Stimulated activated CD4-positive, alpha-beta T cell treated with anti-CD3 and anti-CD28 coated beads, Interleukin-1b, Interleukin-23, amount 100 ng/mL, for 1 hour (primary cell): ENCODE data around the gene MIOX.

Experiments
- DNase-seq, 2 donors: peaks; one replicate each; pipeline ENCODE4 v3.0.0-alpha.2; 2020; ENCODE audit warnings: low read depth in 2 of 2

MIOX gene

GRCh38 chr22:50486561-50487289 lies at the start of gene MIOX:
MIOX (plus strand) TSS chr22:50486859; CDS start chr22:50486898, 39 bp downstream.
- DNase-seq: no peak

- DNase-seq: no peak
Measured at GRCh38 chr22:50437511-50438304, 49.0 kb upstream of the MIOX start.

DNA sequence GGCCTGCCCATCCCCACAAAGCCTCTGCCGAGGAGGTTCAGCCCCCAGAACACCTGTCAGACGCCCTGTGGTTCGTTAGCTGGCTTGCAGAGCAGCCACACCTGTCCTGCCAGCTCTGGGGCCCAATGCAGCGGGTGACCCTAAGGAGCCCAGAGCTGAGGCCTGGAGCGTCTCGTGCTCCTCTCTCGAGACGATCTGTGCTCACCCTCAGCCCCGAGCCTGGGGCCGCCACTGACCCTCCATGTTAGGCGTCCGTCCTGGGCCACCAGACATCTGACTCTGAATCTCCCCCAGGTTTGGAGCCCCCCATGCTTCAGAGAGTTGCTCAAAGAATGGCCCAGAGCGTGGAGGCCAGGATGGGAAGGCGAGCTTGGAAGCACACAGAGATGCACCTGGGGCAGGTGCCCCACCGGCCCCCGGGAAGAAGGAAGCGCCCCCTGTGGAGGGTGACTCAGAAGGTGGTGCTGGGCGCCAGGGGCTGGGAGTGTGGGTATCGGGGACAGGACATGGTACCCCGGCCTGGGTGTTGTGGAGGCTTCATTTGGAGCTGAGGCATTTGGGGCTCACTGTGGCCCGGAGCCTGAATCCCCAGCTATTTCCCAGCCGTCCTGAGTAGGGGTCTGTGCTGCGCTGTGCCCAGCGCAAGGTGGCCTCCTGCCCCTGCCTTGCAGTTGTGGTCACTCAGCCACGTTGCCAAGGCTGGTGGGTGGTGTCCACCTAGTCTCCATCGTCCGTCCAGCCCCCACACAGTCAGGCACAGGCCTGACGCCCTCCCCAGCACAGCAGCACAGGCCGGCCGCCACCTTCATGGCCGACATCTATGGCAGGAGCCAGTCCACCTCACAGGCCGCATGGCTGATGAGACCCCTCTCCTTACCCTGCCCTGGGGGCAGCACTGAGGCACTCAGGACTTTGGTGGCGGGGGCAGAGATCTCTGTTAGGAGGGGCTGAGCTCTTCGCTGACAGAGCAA lies 48.1 kb upstream of the MIOX start:
- DNase-seq: no peak

DNA sequence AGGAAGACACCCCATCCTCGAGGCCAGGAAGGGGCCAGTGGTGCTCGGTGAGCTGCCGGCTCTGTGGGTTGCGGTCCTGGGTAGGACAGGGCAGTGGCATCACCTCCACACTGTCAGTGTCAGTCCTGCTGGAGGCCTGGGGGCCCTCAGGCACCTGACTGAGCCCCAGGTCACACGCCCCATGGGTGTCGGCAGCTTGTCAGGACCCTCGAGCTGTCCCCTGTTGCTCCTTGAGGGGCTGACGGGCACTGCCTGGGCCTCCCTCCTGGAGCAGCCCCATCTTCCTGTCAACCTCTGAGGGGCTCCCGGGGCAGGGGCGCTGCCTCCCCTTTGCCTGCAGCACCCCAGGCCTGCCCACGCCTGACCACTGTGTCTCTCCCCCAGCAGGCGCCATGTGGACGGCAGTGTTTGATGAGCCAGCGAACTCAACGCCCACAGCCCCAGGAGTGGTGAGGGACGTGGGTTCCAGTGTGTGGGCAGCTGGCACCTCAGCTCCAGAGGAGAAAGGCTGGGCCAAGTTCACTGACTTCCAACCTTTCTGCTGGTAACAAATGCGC lies 47.3 kb upstream of the MIOX start:
- DNase-seq: no peak

GRCh38 chr22:50439871-50440331 lies 46.8 kb upstream of the MIOX start:
- no peak for DNase-seq

- no peak for DNase-seq
Measured at GRCh38 chr22:50440544-50441249, 46.0 kb upstream of the MIOX start.

- DNase-seq: no peak
Measured at GRCh38 chr22:50441428-50441993, 45.1 kb upstream of the MIOX start.

DNA sequence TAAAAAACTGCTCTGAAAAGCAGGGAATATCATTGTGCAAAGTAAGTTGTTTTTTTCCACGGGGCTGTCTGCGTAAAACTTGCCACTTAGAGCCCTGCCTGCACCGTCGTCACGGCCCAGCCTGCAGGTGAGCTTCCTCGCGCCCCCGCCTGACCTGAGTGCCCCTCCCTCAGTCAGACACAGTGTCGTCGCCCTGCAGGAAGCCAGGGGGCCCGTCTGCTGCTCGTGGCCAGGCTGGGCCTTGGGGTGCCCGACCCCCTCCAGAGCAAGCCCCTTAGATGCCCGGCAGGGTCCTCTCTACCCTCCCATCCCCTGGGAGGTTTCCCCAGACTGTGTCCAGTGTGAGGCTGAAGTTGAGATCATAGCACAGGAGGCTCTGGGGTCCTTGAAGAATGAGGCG lies 43.5 kb upstream of the MIOX start:
- no peak for DNase-seq

DNA sequence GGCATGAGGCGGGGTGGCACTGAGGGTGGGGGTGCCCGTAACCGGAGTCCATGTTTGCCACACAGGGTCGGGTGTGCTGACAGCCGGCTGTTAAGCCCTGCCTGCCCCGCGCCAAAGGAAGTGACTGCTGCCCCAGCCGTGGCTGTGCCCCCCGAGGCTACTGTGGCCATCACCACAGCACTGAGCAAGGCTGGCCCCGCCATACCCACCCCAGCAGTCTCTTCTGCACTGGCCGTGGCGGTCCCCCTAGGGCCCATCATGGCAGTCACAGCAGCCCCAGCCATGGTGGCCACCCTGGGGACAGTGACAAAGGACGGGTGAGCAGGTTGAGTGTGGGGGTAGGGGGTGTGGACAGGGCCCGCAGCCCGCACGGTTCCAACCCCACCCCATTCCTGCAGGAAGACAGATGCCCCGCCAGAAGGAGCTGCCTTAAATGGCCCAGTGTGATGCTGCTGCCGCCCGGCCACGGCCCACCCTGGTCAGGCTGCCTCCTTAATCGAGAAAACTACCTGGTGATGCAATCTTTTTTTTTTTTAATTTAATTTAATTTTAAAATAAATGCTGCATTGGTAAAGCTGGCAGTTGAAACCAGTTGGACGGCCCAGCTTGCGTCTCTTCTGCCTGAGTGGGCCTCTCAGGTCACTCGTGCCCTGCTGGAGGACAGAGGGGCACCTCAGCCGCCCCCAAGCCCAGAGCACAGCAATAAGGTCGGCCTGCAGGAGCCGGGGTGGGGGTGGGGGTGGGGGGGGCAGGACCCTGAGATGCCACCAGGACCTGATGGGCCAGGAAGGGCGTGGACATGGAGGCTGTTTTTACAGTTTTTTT lies 42.6 kb upstream of the MIOX start:
- no peak for DNase-seq

DNA sequence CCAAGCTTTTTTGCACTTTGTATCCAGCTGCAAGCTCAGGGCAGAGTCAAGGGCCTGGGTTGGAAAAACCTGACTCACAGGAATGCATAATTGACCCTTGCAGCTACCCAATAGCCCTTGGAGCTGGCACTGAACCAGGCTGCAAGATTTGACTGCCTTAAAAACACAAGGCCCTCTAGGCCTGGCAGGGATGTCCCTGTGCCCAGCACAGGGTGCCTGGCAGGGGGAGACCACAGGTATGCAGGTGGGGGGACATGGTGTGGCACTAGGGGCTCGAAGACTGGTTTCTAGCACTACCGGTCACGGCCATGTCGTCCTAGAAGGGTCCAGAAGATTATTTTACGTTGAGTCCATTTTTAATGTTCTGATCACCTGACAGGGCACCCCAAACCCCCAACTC lies 42.0 kb upstream of the MIOX start:
- DNase-seq: no peak

GRCh38 chr22:50445071-50445879 lies 41.4 kb upstream of the MIOX start:
- no peak for DNase-seq

DNA sequence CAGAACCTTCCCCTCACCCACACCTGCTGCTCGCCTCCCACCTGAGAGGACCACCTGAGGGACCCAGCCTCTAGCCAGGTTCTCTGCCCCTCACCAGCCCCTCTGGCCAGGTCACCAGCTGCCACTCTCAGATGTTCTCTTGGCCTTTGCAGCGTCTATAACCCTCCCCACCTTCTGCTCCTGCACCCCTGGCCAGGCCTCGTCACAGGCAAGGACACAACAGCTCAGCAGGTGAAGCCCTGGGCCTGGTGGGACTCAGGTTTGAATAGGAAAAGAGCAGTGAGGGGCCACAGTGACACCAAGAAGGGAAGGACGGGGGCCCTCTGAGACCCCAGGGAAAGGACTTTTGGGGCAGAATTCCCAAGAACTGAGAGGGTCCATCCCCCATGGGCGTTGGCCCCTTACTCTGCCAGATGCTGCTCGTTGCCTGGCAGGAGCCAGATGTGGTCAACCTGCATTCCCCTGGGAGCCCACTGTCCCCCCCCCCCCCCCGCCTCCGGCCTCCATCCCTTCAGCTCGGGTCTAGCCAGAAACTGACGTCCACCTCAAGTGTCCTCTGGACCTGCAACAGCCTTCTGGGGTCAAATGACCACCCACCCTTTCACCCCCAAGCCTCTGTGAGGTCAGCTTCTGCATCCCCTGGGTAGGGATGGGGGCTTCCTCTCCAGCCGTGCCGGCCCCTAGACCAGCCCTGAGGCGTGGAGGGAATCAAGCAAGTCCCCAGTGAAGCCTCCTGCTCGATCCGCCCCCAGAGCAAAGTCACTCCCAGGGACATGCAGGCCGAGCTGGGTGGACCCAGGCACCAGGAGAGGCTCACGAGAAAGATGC lies 40.6 kb upstream of the MIOX start:
- no peak for DNase-seq

- no peak for DNase-seq
Measured at GRCh38 chr22:50446708-50447575, 39.7 kb upstream of the MIOX start.

DNA sequence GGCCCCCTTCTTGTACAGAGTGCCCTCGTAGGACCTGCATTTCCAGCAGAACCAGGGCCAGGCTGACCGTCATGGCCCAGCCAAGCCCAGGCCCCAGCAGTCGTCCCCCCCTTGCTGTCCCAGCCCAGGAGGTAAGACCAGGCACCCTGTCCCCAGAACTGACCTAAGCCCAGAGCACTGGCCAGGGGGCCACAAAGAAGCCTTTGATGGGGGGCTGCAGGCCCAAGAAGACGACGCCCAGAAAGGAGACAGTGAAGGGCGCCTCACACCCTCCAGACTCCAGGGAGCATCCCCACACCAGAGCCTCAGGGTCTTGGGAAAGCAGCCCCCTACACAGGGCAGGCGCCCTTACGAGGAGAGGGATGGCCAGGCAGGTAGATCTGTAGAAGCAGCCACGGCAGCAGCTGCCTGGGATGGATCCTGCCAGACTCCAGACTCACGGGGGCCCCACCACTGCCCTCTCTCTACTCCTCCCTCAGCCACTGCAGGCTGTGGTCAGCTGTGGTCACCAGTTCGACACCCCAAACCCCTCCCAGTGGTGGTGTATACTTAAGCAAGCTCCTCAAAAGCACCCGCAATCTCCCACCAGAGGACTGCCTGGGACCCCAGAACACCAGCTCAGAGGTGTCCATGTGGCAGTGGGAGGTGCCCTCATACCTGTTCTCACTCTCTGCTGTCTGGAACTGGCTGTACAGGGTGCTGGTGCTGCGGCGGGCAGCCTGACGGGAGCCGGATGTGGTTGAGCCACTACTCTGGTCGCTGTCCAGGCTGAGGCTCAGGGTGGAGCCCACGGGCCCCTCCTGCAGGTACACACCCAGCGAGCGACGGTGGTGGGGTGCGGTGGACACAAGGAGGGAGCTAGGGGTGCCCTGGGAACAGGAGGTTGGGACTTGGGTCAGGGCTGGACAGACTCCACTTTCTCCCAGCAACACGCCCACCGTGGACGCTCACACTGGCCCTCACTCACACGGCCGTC lies 38.8 kb upstream of the MIOX start:
- no peak for DNase-seq

GRCh38 chr22:50452649-50453048 lies 34.0 kb upstream of the MIOX start:
- DNase-seq: no peak

DNA sequence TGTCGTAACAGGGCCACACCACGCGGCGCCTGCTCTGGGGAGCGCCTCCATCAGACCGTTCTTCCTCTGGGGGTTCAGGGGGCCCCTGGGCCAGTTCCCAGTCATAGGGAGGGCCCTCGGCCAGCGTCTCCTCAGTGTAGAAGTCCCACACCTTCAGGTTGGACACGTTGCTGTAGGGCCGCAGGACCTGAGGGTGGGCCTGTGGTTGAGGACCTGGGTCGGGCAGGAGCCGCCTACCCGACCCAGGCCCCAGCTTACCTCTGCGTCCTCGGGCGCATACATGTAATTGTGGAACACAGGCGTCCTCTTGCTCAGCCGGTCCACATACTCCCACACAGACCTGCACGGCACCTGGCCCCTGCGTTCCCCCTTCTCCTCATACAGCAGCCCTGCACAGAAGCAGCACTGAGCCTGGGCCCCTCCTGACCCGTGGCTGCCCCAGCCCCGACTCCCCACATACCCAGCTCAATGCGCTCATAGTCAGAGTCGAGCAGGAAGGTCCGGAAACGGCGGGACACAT lies 32.0 kb upstream of the MIOX start:
- DNase-seq: no peak
